Retina (tissue), 1 donor: Measurements from ENCODE around the gene PRICKLE1.
"Not testable (repeated sequence)": the region's sequence is repeated elsewhere in the genome, so short reads cannot be mapped to it uniquely, and the experiment has no call there.

Experiments used
- DNase-seq: peaks from one replicate; pipeline ENCODE4 v3.0.0-alpha.2; 2016

Gene PRICKLE1

DNA sequence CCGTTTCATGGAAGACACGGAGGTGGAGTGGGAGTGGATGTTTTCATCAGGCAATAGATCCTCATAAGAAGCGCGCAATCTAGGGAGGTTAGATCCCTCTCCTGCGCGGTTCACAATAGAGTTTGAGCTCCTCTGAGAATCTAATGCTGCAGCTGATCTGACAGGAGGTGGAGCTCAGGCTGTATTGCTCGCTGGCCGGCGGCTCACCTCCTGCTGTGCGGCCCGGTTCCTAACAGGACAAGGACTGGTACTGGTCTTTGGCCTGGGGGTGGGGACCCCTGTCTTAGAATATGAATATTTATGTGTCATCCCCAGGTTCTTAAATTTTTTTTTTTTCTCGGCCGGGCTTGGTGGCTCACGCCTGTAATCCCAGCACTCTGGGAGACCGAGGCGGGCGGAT is 36.7 kb downstream of the PRICKLE1 start:
- peak; percentile 55 for DNase-seq

DNA sequence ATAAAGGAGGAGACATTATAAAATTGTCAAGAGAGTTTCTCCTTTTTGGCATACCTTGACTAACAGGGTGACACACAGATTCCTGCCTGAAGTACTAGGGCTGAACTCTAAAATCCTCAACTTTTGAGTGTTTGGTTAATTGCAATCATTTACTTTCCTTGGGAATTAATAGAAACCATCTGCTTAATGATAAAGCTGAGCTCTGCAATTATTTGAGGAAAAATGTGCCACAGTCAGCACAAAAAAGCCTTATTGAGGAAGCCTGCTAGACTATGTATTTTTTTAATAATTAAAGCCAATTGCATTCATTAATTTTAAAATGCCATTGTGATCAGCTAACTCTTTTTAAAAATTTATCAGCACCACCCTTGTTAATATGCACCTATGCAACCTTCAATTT is 38.7 kb downstream of the PRICKLE1 start:
- DNase-seq = no peak

DNA sequence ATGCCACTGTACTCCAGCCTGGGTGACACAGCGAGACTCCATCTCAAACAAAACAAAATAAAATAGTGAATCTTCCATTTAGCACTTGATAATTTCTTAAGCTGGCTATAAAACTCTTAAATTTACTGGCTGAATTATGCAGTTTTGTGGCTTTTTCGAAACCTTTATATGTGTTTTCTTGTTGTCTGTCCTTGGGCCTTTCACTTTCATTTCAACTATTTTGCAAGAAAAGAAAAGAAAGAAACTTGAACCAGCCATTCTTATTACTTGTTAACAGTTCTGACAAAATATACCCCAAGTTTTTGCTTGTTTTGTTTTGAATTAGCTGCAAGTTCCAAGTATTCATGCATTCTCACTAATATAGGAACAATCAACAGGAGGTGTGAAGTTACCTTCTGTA is 42.8 kb downstream of the PRICKLE1 start:
- no peak for DNase-seq

DNA sequence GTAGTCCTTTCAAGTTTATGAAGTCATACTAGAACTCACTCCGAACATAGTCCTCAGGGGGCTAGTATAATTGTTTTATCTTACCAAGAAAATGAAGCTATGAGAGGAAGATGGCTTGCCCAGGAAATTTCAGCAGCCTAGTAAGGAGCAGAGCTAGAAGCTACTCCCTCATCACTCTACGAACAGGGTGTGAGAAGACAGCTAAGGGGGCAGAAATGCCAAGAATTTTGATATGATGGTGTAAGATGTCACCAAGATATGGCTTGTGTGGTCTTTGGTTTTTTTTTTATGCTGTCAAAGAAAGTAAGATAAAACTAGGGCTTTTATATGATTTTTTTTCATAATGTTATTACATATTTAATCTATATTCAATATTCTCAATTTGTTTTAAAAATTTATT is 47.6 kb downstream of the PRICKLE1 start:
- no peak for DNase-seq

DNA sequence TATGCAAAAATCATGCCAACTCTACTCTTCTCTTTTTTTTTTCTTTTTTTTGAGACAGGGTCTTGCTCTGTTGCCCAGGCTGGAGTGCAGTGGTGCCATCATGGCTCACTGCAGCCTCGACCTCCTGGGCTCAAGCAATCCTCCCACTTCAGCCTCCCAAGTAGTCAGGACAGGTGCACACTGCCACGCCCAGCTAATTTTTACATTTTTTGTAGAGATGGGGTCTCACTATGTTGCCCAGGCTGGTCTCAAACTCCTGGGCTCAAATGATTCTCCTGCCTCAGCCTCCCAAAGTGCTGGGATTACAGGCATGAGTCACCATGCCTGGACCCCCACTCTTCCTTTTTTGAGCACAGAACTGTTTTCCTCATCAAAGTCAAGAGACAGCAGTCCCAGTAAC is 48.2 kb downstream of the PRICKLE1 start:
- not testable (repeated sequence) for DNase-seq

DNA sequence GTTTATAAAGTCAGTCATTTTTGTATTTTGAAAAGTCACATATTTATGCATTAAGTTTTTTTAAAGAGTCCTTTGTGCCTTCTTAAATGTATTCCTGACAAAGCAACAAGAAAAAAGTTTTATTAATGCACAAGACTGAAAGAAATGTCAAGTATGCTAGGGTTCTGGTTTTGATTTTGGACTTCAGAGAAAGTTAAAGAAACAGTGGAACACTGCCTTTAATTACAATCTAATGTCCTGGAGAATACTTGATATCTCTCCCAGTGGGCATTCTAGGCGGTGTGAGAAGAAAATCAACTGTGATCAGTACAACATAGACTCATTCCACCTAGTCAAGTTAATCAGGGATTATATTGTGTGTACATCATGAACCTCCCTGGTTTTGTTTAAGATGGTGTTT is 49.9 kb downstream of the PRICKLE1 start:
- DNase-seq = no peak

DNA sequence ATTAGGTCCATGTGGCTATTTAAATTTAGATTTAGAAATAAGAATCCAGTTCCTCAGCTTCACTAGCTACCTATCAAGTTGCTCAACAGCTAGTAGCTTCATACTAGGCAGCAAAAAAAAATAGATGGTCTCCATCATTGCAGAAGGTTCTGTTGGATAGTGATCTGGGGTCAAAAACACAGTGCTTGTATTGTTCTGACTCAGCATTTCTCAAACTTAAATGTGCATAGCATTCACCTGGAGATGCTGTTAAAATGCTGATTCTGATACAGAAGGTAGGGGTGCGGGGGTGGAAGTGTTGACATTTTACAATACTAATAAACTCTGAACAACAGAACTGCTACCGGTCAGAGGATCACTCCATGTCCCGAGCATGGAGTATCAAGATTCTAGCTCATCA is 51.3 kb downstream of the PRICKLE1 start:
- no peak for DNase-seq

DNA sequence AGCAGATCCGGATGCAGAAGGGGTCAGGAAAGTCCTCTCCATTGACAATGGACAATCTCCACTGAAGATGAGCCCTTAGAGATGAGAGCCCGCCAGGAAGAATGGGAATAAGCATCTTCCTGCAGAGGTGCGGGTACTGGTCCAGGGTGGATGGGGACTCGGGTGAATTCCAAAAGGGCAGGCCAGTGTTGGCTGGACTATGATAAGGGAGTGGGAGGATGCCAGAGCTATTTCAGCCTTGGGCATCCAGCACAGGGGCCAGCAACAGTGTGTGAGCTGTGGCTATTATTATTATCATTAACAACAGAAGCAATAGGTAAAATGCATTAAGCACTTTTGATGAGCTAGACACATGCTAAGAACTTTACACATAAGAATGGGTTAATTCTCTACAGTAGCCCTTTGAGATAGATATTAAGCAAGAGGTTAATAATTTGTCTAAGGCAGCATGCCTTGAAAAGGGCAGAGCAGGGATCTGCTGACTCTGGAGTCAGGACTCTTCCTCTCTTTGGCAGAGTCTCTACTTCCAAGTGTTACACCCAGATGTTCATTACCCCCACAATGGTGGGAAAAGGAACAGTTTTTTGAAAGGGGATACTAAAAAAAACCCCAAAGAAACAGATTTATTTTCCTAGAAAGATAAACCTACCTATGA is 55.2 kb downstream of the PRICKLE1 start:
- DNase-seq = no peak

DNA sequence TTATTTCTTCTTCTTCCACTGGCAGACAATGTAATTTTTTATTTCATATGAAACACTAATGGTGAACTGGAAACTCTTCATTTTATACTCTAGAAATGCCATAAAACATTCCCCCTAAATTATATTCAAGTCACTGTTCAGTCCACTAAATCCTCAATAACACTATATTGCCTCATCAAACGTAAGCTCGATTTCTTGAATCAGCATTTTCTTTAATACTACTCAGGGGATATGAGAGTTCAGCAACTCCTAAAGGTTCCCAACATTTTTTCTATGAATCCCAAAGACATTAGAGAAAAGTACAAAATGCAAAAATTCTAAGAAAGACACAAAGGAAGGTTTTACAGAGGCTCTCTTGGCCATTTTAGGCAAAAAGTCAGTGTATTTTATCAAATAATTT is 59.3 kb downstream of the PRICKLE1 start:
- no peak for DNase-seq

DNA sequence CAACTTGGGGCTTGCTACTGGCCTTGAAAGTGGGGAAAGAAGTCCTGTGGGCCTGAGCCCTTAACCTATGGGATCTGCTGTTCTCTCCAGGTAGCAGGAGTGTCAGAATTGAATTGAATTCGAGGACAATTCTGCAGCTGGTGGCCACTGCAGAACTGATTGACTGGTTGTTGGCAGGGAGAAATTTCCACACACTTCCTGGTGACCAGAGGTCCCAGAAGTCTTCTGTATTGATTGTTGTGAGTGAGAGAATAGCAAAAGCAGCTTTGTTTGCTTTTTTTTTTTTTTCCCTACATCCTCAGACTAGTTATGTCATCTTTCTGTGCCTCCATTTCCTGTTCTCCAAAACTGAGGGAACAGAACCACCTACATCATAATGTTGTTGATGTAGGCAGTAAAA is 64.1 kb downstream of the PRICKLE1 start:
- DNase-seq = no peak

DNA sequence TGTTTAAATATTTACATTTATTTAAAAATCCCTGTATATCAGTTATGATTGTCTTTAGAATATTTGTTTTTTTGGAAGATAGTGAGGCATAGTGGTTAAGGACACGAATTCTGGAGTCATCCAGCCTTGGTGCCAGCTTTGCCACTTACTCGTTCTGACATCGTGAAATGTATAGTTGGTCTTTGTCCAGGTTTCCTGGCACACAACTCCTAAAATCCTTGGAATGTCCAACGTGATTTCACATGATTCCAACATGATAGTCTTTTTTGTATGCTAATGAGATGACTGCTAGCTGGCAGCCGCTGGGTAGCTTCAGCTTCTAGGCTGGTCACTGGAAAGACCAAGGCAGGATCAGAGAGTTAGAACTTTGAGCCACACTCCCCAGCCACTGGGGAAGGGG is 64.8 kb downstream of the PRICKLE1 start:
- no peak for DNase-seq

DNA sequence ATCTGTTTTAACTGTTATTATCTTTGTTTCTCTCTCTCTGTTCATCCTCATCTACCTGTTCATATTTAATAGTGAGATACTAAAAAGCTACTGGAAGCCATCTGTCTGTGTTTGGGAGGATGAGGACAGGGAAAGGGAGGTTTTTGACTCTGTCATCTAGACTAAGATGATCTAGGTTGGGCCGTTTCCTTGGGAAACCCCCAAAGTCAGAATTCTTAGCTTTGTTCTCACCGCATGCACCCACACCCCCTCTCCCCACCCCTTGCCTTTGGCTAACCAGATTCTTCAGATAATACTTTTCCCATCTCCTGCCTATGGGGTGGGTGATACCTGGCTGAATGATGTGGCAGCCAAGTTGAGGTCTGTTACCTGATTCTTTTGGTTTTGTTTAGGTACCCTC is 73.0 kb downstream of the PRICKLE1 start:
- no peak for DNase-seq

DNA sequence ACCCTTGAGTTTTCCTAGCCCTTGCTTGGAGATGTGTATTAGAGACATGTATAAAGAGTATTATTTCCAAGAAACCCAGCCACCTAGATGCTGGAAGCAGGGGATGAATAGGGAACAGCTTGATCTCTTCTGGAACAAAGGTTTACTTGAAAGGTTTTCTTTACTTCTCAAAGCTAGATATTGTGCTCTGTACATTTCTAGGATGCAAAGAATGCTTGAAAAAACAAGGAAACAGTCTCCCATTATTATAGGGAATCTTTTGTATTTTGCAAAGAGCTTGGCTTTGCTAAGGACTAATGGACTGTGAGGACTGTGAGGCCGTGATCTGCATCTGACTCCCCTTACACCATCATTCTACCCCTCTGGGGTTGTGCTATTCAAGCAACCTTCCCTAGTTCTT is 77.9 kb downstream of the PRICKLE1 start:
- DNase-seq = no peak

DNA sequence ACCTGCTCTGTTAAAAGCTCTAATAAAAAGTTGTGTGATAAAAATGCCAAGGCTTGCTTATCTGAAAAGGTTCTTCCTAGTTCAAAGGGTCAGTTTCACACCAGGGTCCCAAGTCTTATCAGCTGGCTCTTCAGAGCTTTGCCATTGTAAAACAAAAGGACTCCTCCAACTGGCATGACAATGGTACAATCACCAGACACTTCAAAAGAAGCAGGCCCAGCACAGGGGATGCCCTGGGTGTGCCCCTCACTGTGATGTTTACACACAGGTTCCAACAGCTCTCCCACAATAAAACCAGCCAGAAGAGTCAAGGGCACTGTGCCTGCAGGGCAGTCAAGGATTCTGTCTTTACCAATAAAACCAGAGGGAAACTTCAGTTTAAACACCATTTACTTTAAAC is 78.7 kb downstream of the PRICKLE1 start:
- no peak for DNase-seq

DNA sequence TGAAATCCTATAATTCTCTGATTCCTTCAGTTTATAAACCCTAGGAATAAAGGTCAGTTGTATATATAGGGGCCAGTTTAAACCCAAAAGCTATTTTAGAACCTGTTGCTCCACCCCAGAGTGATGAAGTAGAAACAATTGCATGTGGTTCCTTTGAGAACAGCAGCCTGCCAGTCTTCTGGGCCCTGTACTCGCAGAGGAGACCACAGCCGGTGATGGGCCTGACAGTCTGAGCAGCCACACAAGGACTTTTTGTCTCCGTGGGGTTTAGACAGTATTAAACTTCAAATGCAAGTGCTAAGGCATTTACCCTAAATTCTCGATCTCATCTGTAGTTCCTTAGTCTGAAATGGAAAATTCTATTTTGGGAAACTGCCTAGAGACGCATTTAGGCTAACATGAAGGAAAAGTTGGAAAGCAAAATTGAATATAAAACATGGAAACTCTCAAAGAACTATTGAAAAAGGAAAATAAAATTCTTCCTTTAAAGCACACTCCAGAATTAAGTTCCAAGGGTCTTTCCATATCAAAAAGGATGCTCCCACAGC is 80.6 kb downstream of the PRICKLE1 start:
- DNase-seq = no peak

DNA sequence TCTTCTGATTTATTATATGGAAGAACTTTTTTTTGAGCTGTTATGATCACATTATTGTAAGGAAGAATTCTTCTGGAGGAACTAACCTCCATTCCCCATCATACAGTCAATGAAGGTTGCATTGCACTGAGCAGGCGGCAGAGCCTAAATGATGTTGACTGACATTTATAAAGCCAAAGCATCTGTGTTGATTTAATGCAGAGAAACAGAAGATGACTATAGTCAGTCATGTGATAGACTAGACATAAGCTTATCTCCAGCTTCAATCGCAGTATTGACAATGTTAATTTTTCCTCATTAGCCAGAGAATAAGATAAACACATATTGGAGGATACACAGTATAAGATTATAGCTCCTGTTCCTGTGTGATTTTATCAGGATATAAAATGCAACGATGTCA is 82.0 kb downstream of the PRICKLE1 start:
- no peak for DNase-seq

DNA sequence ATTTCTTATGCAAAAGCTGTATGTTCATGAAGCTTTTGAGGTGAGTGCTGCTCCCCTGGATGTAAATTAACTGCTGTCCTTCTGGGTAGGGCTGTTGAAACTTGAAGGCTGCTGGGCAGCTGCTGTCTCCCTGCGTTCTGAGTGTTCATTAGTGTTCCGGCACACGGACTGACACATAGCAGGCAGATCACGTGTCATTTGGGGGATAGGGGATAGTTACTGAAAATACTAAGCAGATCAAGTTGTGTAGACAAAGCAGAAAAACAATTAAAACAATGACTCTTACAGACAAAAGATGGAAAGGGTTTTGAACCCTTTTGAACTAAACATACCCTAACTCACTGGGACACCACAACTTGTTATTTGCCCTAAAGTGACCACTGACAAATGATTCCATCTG is 82.5 kb downstream of the PRICKLE1 start:
- peak; percentile 65 for DNase-seq

DNA sequence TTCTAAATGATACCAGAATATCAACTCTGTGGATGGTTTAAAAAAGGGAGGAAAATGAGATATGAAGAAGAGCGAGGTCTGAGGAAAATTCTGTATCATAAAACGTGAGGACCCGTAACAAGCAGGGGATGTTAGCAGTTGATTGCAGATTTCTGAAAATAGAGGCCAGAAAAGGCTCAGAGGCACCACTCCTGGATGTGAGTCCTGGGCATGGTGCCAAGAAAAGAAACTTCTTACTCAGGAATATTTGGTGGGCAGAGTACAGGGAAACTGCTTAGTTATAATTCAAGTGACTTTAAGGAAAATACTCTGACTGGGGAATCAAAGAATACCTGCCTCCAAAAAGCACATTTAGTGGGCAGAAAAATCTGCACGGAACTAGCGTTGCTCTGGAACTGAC is 85.5 kb downstream of the PRICKLE1 start:
- no peak for DNase-seq

DNA sequence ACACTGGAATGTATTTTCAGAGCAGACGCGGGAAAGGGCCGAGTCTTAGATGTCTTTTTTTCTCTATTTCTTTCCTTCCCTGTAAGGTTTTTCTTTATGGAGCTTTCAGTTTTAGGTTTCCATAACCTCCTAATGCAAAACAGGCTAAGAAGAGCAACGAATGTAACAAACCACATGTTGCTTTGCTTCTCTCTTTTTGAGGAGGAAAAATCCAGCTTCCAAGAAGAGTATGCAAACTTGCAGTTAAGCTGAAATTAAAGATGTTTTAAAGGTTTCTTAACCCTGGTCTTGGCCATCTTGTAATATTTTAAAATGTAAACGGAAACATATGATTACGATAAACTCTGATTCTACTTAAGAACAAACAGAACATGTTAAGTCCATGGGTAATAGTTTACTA is 86.9 kb downstream of the PRICKLE1 start:
- DNase-seq = no peak

DNA sequence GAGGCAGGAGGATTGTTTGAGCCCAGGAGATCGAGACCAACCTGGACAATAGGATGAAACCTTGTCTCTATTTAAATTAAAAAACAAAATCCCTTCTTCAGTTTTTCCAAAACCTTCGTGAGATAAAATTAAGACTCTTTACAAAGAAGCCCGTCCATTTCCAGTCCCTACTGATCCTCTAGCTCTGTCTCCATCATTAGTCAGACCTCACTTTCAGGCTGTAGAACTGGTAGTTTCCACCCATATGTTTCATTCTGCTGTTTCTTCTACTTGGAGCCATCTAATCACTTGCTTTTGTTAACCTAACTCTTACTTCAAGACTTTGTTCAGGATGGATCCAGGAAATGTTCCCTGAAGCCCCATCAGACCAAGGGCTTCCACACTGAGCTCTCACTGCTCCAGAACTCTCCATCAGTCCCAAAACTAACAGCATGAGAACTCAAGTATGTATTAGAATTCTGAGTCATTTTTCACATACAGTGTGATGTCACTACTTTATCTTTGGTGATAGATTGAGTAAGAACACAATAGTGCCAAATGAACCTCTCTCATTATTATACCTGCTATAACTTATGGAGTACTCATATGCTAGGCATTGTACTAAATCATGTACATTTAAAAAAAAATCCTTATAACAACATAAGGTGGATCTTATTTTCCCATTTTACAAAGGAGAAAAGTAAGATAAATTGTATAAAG is 90.8 kb downstream of the PRICKLE1 start:
- no peak for DNase-seq

DNA sequence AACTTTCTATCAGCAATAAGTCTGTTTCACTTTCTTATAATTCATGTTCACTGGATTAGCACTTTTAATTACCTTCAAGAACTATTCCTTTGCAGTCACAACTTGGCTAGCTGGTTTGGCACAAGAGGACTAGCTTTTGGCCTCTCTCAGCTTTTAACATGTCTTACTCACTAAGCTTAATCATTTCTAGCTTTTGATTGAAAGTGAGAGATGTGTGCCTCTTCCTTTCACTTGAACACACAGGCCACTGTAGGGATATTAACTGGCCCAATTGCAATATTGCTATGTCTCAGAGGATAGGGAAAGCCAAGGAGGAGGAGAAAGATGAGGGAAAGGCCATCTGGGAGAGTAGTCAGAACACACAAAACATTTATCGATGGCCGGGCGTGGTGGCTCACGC is 92.7 kb downstream of the PRICKLE1 start:
- DNase-seq = no peak

DNA sequence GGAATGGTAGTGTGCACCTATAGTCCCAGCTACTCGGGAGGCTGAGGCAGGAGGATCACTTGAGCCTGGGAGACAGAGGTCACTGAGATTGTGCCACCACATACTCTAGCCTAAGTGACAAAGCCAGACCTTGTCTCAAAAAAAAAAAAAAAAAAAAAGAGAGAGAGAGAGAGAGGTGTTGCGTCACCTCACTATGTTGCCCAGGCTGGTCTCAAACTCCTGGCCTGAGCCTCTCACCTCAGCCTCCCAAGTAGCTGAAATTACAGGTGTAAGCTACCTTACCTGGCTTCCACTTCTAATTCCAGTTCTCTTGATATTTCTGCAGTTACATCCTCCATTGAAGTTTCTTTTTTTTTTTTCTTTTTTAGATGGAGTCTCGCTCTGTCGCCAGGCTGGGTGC is 94.3 kb downstream of the PRICKLE1 start:
- DNase-seq = no peak

DNA sequence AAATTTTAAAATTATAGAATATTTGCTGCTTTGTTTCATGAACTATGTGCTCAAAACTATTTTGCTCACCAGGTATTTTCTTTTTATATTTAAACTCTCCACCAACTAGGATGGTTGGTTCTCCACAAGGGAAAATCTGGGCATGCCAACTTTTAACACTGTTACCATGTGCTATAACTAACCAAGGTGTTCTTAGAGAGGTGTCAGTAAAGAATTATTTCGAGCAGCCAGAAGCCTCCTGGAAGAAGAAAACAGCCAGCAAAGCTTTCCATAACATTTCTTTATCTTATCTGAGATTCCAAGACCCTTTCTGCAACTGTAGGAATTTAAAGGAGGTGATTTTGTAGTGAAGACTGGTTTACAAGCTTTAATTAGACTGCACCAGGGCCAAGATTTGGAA is 97.3 kb downstream of the PRICKLE1 start:
- DNase-seq = no peak

DNA sequence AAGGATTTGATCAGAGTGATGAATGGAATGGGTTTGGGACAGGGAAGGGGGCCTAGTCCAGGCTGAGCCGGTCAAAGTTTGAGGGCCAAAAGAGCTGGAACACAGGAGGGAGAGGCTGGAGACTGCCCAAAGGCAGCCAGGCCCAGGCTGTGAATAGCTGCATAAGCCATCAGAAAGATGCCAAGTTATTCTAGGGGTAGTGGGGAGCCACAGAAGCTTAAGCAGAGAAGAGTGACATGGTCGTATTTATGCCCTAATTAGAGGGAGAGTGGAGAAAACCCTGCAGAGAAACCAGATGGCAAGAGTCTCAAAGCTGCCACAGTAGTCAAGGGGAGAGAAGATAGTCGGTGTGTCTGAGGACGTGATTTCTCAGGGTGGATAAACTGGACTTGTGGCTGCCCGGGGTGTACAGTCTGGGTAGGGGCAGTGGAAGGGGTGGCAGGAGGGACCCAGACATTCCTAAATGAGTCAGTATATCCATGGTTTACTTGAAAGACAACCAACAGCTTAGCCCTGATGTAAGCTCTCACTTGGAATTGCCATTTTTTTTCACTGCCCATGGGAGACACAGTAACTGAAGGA is 99.2 kb downstream of the PRICKLE1 start:
- DNase-seq = no peak
